ENCODE data around the gene PPP2R5B.

The PPP2R5B gene
- 4.0 to 14.0 (median 7.0) reads per million in 17 experiments for total RNA-seq

DNA sequence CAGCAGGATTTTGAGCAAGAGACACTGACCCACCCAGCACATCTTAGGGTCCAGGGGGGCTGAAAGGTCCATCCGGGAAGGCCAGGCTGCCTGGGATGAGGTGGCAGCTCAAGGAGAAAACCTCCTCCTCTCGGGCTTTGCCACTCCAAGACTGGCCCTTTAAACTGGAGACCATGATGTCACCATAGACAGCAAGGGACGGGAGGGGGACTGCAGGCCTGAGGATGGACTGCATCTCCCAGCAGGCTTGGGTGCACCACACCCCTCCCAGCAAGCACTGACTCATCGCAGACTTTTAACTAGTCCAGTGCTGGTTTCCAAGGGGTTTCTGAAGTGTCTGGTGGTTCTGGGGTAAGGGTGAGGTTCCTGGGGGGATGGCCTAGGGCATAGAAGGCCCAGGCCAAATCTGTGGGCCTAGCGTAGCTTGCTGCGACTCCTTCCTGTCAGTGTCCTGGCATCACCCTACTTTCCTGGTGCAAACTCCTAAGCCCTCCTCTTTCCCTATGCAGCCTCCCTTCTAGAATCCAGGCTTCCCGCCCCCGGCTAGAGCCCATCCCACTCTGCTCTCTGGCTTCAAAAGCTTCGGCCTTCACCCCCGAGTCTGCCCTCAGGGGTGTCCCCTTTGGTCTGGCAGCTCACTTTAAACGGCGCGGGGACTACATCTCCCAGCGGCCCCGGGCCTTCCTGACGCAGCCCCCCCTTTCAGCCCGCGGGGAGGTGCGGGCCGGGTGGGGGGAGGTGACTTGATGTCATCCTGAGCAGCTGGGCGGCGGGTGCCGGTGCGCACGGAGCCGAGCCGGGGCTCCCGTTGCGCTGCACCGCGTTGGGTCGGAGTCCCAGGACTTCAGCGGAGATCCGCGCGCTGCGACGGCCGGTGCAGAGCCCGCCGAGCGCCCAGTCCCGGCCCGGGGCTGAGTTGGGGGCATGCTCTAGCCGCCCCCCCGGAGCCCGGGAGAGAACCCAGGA lies at the start of gene PPP2R5B:
Gene PPP2R5B, plus strand, starts transcription at position 746 of the 966 bp plus-strand sequence. CDS start 1,046 bp downstream, outside the sequence.
- DNase-seq = peak; percentile 89 to 95 (median 95)

DNA sequence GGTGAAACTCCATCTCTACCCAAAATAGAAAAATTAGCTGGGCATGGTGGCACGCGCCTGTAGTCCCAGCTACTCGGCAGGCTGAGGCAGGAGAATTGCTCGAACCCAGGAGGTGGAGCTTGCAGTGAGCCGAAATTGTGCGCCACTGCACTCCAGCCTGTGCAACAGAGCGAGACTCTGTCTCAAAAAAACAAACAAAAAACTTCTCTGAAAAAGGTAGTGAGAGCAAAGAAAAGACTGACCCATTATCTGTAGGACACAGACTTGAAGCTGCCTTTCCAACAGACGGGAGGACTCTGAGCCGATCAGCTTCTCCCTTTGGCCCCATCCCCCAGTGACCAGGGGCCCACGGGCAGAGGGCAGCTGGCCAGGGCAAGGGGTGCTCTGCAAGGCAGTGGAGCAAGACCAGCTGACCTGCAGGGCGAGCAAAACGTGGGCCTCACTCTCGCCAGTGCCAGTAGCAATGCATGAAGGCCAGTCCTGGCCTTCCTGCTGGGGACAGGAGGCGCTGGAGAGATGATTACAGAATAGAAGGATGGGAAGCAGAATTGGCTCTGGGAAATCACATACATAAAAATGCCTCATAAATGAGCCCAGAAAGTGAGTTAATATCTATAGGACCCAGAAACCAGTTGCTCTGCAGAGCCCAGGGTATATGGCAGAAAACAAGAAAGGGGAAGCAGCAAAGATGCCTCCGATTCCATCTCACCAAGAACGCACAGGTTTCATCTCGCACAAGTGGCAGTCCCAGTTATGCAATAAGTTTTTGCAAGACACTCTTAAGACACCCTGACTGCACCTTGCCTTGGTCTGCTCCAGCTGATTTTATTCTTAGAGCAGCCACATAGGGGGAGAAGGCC lies 48.9 kb upstream of the PPP2R5B start:
- peak in 2 of 4 experiments; percentile 35 to 36 for DNase-seq

DNA sequence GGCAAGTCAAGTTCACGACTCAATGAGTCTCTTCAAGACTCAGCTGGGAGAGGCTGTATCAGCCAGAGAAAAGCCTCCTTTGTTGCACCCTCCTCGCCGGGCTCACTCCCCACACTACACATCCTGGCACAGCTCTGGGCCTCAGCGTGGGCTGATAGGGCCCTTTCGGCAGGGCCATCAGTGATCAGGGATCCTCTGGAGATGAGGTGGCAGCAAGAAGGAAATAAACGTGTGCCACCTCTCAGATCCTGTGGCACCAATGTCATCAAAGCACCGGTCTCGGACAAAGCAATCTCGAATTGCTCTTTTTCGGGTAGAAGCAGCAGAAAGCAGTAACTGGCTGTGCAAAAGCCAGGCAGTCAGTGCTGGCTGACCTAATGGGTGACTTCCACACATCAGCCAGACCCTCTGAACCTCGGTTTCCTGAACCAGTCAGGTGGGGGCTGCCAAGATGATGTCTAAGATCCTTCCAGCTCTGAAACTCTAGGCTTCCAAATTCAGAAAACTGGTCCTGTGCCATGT lies 48.2 kb upstream of the PPP2R5B start:
- no peak for DNase-seq

DNA sequence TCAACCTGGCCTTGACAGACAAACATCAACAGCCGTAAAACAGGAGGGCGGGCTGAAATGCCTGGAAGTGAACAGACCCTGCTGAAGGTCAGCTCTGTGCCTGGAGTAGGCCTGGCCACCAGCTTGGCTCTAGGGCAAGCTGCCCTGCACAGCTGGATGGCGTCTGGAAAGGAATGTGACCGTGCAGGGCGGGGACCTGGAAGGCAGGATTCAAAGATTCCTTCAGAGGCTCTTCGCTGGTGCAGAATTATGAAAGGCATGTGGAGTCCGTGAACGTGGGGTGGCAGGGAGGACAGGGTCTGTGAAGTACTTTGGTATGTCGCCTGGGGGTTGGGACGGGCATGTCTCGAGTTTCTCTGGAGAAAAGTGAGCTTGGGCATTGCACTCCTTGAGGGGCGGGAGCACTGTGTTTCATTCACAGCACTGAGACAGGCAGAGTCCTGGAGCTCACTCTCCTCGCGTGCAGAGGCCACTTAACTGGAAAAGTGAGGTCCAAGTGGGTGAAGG lies 47.6 kb upstream of the PPP2R5B start:
- DNase-seq = no peak

DNA sequence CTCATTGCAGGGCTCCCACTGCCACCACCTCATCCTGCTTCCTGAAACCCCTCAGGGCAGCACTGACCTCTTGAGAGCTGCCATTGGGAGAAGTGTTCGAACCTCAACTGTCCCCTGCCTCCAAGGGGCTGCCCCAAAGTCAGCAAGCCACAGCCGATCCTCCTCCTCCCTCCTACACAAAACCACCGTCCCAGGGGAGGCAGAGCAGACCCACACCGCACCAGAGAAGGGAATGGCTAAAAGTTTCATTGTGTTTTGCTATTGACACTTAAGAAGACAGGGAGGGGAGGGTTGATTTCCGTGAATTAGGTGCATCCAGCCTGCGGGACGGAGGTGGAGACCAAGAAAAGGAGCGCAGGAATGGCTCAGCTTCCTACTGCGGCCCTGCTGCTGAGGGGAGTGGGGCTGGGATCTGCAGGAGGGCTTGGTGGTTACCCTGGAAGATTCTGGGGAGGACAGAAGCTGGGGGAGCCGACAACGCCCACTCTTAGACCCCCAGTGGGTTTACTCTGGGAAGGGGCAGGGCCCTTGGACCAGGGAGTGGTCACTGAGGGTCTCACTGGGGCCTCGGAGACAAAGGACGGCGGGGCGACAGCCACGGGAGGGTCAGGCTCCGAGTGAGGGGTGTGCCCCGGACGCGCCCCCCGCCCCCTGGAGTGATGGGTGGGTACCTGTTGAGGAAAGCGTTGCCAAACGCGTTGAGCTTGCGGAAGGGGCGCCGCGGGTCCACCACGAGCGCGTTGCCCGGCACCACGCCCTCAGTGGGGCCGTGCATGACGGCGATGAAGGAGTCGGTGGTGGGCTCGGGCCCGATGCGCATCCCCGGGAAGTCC lies 46.9 kb upstream of the PPP2R5B start:
- peak in 3 of 4 experiments; percentile 48 to 61 (median 49) for DNase-seq

DNA sequence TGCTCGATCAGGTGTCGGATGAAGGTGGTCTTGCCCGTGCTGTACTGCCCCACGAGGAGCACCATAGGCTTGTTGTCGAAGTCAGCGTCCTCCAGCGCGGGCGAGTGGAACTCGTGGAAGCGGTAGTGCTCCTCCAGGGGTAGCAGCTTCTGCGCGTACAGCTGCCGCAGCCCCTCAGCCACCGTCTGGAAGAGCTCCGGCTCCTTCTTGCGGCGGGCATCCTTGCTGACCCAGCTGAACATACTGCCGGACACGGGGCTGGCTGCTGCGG lies 46.3 kb upstream of the PPP2R5B start:
- DNase-seq = no peak

DNA sequence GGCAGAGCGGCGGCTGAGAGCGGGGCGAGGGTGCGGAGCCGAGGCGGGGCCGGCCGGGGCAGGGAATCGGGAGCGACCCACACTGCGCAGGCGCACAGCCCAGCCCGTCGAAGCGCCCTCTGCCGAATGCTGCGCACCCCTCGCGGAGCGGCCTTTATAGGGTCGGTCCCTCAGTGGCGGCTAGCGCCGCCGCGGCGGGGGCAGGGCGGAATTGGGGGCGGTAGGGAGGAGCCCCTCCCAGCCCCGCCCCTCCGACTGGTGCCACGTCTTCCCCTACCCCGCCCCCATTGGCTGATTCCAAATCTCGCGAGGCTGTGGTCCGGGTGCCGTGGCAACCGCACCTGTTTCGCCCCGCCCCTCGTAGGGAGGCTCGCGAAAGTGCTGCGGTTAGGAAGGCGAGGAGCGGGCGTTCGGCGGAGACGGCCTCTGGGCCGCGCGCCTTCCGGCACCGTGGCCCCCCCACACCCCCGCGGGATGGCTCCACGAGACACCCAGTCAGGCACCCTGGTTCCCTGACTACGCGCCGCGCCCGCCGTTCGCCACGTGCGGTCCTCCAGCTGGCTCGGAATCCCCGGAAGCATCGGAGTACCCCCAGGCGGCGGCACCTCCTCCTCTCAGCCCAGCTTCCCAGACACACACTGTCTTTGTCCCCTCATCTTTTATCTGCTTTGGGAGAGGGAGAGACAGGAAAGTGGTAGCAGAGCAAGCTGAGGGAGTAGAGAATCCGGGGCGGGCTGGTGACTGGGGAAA lies 45.8 kb upstream of the PPP2R5B start, which contains the start of gene EHD1:
Gene EHD1, minus strand, starts transcription at position 128 of the 750 bp plus-strand sequence. CDS start 157 bp downstream, outside the sequence.
- DNase-seq = peak; percentile 99 to 100 (median 100)

DNA sequence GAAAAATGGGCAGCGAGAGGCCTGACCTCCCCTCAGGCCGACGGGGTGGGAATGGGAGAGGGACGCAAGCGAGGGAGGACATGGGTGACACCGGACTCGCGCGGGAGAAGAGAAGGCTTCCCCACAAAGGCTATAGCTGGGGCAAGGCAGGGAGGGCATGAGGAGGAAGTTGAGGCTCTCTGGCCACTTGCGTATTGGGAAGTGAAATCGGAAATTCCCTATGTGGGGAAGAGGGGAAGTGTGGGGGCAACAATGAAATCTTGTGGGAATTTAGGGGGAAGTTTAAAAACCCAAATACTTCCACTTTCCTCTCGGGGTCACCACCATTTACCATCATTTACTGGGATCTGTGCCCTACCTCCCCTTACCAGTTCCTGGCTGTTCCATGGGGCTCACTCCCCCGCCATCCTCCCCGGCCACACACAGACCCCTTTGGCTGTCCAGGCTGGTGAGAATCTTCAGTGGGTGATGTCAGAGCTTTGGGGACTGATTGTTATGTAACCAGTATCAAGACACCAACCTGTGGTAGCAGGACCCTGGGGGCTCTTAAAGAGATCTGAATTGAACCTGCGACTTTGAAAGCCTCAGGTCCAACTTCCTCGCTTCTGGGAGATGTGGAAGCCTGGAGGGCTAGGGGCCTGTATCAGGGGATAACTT lies 45.1 kb upstream of the PPP2R5B start:
- peak; percentile 83 to 95 (median 92) for DNase-seq

DNA sequence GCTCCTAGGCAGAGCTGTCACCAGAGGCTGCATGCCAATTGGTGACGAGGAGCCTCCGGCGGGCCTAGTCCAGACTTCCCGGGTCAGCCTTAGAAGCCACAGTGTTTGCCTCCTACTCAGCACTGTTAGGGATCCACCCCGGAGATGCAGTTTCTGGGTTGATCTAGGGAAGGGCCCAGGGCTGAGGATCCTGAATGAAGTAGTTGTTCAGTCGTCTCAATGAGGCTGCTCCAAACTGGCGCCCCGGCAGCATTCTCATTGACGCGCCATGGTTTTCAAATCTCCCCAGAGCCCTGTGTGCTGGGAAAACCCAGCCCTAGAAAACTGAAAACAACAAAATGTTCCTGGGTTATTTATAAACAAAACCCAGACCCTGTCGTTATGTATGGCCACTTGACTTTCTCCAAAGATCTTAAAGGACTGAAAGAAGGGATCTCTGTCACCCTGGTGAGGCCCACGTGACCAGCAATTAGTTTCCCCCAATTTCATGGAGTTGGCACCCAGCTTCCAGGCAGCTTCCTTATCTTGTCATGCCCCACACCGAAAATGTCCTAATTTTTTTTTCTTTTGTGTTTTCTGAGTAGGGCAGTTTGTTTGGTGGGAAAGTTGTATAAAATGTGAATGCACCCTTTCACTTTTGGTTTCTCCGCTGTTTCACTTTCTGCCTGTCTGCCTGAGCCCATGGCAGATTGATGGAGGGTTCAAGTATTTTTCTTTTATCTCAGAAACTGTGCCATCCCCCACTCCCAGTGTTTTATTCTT lies 44.1 kb upstream of the PPP2R5B start:
- DNase-seq = peak in 2 of 4 experiments; percentile 29 to 35

DNA sequence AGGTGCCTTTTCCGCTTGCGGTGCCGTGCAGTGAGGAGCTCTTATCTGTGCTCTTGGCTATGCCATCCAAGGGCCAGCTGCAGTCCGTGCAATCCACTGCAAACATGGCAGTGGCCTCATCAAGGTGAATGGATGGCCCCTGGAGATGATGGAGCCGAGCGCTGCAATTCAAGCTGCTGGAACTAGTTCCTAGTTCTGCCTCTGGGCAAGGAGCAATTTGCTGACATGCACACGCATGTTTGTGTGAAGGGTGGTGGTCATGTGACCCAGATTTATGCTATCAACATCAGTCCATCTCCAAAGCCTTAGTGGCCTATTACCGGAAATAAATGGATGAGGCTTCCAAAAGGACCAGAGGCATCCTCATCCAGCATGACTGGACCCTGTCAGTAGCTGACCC lies 43.0 kb upstream of the PPP2R5B start:
- DNase-seq = peak in 3 of 4 experiments; percentile 44 to 54 (median 51)

DNA sequence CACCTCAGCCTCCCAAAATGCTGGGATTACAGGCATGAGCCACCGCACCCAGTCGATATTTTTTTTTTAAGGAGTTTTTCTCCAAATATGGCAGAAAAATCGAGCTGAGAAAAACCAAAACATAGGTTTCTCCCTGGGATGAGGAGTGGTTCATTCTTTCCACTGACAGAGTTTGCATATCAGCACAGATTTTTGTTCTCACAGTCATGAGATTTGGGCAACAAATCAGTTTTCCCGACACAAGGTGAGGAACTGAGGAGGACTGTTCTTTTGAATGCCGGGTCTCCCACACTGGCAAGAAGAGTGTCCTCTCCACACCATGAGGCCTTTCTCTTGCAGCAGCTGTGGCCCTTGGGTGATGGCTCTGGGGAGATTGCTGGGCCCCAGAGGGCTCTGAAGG lies 42.2 kb upstream of the PPP2R5B start:
- no peak for DNase-seq

DNA sequence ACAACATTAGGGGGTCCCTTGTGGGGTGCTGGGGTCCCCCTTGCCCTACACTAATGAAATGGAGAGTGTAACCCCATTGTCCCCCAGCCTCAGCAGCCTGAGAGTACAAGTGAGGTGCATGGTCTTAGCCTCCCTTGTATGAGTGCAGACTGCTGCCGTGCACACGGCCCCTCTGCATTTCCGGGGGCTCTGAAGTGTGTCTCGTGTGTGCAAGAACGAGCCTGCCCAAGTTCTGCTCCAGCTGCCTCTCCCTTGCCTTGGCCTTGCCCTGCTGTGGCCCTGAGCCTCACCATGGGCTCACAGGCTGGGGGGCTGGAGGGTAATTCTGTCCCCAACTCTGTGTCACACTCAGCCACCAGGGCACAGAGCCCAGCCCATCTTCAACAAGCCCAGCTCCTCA lies 40.9 kb upstream of the PPP2R5B start:
- DNase-seq = no peak

DNA sequence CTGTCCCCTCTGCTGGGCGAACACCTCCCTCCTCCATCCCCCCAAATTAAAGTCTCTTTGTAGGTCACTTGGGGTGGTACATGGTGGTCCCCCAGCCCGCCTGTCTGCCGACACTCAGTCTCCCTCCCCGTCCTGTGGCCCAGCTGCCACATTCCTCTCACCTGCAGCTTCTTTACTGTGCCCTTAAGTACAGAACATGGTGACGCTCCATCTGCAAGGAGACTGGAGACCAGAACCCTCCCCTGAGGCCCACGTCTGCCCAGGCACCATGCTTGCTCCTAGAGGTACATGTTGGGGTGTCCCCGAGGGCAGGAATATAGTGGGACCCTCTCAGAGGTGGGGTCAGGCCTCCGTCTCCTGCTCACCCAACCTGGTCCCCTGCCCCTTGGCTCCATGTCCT lies 40.5 kb upstream of the PPP2R5B start:
- no peak for DNase-seq

DNA sequence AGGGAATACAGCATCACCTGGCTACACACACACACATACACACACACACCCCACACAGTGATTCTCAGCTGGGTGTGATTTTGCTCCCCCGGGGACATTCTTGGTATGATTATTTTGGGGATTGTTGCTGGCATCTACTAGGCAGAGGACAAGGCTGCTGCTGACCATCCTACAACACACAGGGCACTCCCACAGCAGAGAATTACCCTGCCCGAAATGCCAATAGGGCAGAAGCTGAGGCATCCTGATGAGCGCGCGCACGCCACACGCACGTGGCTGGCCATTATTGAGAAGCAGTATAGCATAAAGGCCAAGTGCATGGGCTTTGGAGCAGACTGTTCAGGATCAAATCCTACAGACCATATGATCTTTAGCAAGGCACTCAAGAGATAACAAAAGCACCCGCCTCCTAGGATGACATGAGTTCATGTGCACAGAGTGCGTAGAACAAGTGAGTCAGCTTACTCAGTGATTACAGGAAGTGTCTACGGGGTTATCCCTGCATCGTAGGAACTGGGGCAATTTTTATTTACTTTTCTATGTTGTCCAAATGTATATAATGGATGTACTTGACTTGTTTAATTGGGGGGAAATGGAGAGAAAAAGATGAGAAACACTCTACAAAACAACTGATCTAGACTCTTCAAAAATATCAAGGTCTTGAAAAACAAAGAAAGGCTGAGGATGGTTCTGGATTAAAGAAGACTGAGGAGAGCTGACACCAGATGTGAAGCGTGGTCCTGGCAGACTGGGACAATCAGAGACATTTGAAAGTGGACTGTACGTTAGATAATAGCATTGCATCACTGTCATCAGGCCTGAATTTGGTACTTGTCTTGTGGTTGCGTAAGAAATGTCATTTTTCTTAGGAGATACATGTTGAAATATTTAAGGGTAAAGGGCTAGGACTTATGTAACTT lies 38.9 kb upstream of the PPP2R5B start:
- DNase-seq = peak; percentile 83 to 95 (median 89)

DNA sequence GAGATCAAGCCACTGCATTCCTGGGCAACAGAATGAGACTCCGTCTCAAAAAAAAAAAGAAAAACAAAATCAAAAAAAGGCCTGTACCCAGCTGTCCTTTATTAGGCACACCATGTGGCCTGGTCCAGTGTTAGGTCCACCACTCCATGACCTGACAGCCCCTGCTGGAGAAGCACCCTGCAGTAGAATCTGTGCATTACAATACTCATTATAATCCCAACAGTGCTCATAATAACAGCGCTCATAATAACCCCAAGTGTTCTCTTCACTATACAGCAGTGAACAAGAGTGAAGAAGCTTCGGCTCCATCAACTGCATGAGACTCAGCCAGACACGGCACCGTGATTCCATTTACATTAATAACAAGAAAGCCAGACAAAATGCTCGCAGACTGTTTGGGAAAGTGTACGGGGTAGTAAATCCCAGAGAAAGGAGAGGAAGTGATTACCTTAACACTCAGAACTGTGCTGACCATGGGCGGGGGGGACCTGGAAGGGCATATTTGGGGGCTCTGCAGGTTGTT lies 37.2 kb upstream of the PPP2R5B start:
- no peak for DNase-seq

DNA sequence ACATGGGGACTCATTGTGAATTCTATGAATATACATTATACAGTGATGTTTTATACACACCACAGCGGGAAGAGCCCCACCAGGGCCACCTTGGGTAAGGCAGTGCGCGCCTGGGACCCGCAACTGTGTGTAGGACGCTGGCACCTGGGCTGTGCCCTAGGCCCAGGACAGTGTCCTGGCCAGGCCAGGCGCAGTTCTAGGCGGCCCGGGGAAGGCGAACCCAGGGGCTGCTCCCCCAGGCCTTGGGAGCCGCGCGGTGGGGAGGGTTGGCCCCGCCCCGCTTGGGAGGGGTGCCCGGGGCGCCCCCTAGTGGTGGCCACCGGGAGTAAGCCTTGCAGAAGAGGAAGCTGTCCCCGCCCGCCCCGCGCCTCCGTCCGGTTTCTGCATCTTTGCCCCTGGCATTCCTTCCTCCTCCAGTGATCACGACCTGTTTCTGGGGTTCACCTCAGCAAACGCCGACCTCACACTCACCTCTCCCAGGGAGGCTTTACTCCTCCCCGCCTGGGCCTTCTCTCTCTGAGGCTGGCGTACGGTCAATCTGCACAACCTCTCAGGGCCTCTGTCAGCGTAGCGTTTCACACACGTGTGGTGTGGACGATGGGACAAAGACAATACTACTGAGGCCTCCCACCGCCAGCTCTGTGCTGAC lies 36.6 kb upstream of the PPP2R5B start:
- peak; percentile 84 to 95 (median 90) for DNase-seq

DNA sequence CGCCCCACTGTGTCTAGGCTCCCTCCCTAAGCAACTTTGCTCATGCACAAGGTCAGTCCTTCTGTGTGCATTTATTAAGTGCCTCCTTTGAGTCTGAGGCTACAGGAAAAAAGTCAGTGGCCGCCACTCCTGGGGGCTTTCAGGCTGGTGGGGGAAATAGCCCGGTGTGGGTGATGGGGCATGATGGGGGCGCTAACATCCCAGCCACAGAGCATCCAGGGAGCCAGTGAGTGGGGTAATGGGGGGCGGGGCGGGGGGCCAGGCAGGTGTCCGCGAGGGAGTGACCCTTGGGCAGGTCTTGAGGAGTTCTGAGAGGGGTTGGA lies 36.1 kb upstream of the PPP2R5B start:
- DNase-seq = no peak
